Activated CD4-positive, alpha-beta T cell treated with anti-CD3 and anti-CD28 coated beads for 24 hours (primary cell): Measurements from ENCODE around the gene ZMIZ1.
A peak's percentile ranks its signal among the peaks of the same experiment; 100 is the strongest.
"Not testable (repeated sequence)": the region's sequence is repeated elsewhere in the genome, so short reads cannot be mapped to it uniquely, and the experiment has no call there.

Source experiments
- DNase-seq, 2 donors: peaks; one replicate each; pipeline ENCODE4 v3.0.0-alpha.2; 2020; ENCODE audit warnings: low read depth in 2 of 2

The ZMIZ1 gene

GRCh38 chr10:79031723-79032122, 37.0 kb upstream of the ZMIZ1 start:
- no peak for DNase-seq

- DNase-seq, result no peak
Observed at GRCh38 chr10:79034271-79034876, 34.4 kb upstream of the ZMIZ1 start.

GRCh38 chr10:79036416-79036815, 32.4 kb upstream of the ZMIZ1 start:
- DNase-seq, result not testable (repeated sequence)

GRCh38 chr10:79038104-79038840, 30.5 kb upstream of the ZMIZ1 start:
- no peak for DNase-seq

- DNase-seq, result no peak
Observed at GRCh38 chr10:79038841-79039201, 29.9 kb upstream of the ZMIZ1 start.

- DNase-seq, result no peak
Observed at GRCh38 chr10:79042639-79043411, 25.9 kb upstream of the ZMIZ1 start.

GRCh38 chr10:79044036-79044632, 24.6 kb upstream of the ZMIZ1 start:
- no peak for DNase-seq

GRCh38 chr10:79044846-79045245, 23.9 kb upstream of the ZMIZ1 start:
- DNase-seq, result no peak

GRCh38 chr10:79045566-79046175, 23.1 kb upstream of the ZMIZ1 start:
- DNase-seq, result no peak

- no peak for DNase-seq
Observed at GRCh38 chr10:79046326-79046725, 22.4 kb upstream of the ZMIZ1 start.

- DNase-seq, result no peak
Observed at GRCh38 chr10:79046741-79047583, 21.8 kb upstream of the ZMIZ1 start.

- no peak for DNase-seq
Observed at GRCh38 chr10:79047584-79047874, 21.2 kb upstream of the ZMIZ1 start.

- DNase-seq, result peak in 1 of 2 donors; percentile 28
Observed at GRCh38 chr10:79047875-79048638, 20.7 kb upstream of the ZMIZ1 start.

GRCh38 chr10:79048639-79049550, 19.9 kb upstream of the ZMIZ1 start:
- DNase-seq, result no peak

- DNase-seq, result no peak
Observed at GRCh38 chr10:79049931-79050895, 18.6 kb upstream of the ZMIZ1 start.

- no peak for DNase-seq
Observed at GRCh38 chr10:79050896-79051555, 17.7 kb upstream of the ZMIZ1 start.

- DNase-seq, result no peak
Observed at GRCh38 chr10:79051766-79052165, 17.0 kb upstream of the ZMIZ1 start.
